HL-60 (cell line): Measurements from ENCODE around the gene PPM1J.

Experiments
- DNase-seq, 2 experiments: peaks; one replicate each; pipeline ENCODE4 v3.0.0-alpha.2; 2010 to 2020; ENCODE audit warnings: low read depth in 1 of 2, low spot score in 1 of 2
- H3K27ac ChIP-seq: fragments of 250-450 bp; sonication (Bioruptor Pico); replicated peaks from 2 replicates; pipeline ENCODE4 v1.5.1; 2020; ENCODE audit warnings: mild to moderate bottlenecking, moderate library complexity
- H3K27me3 ChIP-seq: fragments of 250-450 bp; sonication (Bioruptor Pico); 2 replicates; pipeline ENCODE4 v1.5.1; 2021; ENCODE audit warnings: mild to moderate bottlenecking, moderate library complexity; ENCODE audit not compliant: insufficient read depth, poor library complexity, severe bottlenecking
- H3K4me3 ChIP-seq: replicated peaks from 2 replicates; pipeline ENCODE4 v1.5.1; 2011; ENCODE audit warnings: mild to moderate bottlenecking, control low read depth, low read length; ENCODE audit not compliant: insufficient read depth
- GABPA ChIP-seq: IDR thresholded peaks from 2 replicates; pipeline ENCODE4 v1.6.1; 2012; ENCODE audit warnings: low read depth
- POLR2AphosphoS5 ChIP-seq: IDR thresholded peaks from 2 replicates; pipeline ENCODE4 v1.6.1; 2012; ENCODE audit warnings: low read depth
- SPI1 ChIP-seq: IDR thresholded peaks from 2 replicates; pipeline ENCODE4 v1.6.1; 2012; ENCODE audit warnings: low read depth, mild to moderate bottlenecking, borderline replicate concordance
- TF ChIP-seq, protein P1 (sequence below): IDR thresholded peaks from one replicate; pipeline ENCODE4 v1.5.1; 2011; ENCODE audit warnings: low read length, control low read depth, inconsistent platforms; ENCODE audit not compliant: insufficient read depth
- TF ChIP-seq, protein P2 (sequence below): IDR thresholded peaks from 2 replicates; pipeline ENCODE4 v1.6.1; 2012; ENCODE audit warnings: low read depth; ENCODE audit not compliant: insufficient replicate concordance

The PPM1J gene

DNA sequence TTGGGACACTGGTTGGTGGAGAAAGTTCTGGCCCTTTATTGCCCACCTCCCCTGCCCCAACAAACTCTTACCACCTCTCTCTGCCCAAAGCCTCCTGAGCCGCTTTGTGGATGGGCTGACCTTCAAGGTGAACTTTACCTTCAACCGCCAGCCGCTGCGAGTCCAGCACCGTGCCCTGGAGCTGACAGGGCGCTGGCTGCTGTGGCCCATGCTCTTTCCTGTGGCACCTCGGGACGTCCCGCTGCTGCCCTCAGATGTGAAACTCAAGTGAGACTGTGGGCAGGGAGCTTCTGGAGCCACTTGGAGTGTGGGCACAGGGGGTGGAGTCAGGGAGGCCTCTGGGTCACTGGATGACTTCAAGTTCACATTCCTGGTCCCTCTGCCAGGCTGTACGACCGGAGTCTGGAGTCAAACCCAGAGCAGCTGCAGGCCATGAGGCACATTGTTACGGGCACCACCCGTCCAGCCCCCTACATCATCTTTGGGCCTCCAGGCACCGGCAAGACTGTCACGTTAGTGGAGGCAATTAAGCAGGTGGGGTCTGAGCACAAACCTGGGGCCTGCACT lies 20.7 kb downstream of the PPM1J start:
- no peak for DNase-seq

DNA sequence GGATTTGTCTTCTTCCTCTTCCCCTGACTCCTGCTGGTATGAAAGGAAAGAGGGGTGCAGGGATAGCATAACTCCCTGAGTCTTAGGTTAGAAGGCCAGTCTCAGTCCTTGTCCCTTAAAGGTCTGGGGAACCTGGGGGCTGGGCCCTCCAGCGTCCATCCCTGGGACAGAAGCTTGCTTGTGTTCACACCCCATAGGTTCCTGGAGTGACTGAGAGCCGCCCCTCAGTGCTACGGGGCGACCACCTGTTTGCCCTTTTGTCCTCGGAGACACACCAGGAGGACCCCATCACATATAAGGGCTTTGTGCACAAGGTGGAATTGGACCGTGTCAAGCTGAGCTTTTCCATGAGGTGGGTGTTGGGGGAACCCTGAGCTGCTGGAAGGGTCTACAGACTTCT lies 21.3 kb downstream of the PPM1J start:
- Histone ChIP-seq H3K27ac (no peak overlapping the region), H3K27me3 (no peaks in the 10 kb centered on the region), H3K4me3 (no peak overlapping the region)
- TF ChIP-seq, protein P1, sequence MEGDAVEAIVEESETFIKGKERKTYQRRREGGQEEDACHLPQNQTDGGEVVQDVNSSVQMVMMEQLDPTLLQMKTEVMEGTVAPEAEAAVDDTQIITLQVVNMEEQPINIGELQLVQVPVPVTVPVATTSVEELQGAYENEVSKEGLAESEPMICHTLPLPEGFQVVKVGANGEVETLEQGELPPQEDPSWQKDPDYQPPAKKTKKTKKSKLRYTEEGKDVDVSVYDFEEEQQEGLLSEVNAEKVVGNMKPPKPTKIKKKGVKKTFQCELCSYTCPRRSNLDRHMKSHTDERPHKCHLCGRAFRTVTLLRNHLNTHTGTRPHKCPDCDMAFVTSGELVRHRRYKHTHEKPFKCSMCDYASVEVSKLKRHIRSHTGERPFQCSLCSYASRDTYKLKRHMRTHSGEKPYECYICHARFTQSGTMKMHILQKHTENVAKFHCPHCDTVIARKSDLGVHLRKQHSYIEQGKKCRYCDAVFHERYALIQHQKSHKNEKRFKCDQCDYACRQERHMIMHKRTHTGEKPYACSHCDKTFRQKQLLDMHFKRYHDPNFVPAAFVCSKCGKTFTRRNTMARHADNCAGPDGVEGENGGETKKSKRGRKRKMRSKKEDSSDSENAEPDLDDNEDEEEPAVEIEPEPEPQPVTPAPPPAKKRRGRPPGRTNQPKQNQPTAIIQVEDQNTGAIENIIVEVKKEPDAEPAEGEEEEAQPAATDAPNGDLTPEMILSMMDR: no peak
- TF ChIP-seq GABPA (no peak), POLR2AphosphoS5 (no peak), SPI1 (no peak)
- TF ChIP-seq, protein P2, sequence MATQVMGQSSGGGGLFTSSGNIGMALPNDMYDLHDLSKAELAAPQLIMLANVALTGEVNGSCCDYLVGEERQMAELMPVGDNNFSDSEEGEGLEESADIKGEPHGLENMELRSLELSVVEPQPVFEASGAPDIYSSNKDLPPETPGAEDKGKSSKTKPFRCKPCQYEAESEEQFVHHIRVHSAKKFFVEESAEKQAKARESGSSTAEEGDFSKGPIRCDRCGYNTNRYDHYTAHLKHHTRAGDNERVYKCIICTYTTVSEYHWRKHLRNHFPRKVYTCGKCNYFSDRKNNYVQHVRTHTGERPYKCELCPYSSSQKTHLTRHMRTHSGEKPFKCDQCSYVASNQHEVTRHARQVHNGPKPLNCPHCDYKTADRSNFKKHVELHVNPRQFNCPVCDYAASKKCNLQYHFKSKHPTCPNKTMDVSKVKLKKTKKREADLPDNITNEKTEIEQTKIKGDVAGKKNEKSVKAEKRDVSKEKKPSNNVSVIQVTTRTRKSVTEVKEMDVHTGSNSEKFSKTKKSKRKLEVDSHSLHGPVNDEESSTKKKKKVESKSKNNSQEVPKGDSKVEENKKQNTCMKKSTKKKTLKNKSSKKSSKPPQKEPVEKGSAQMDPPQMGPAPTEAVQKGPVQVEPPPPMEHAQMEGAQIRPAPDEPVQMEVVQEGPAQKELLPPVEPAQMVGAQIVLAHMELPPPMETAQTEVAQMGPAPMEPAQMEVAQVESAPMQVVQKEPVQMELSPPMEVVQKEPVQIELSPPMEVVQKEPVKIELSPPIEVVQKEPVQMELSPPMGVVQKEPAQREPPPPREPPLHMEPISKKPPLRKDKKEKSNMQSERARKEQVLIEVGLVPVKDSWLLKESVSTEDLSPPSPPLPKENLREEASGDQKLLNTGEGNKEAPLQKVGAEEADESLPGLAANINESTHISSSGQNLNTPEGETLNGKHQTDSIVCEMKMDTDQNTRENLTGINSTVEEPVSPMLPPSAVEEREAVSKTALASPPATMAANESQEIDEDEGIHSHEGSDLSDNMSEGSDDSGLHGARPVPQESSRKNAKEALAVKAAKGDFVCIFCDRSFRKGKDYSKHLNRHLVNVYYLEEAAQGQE: no peak
- no peak for DNase-seq

More for the DNA sequence above, 20.7 kb downstream of the PPM1J start:
- H3K4me3 ChIP-seq: no peak overlapping the region
- H3K27me3 ChIP-seq: no peaks in the 10 kb centered on the region
- TF ChIP-seq SPI1: no peak
- TF ChIP-seq POLR2AphosphoS5: no peak
- TF ChIP-seq GABPA: no peak
- TF ChIP-seq, protein P1: no peak
- TF ChIP-seq, protein P2: no peak
- no peak overlapping the region for H3K27ac ChIP-seq

DNA sequence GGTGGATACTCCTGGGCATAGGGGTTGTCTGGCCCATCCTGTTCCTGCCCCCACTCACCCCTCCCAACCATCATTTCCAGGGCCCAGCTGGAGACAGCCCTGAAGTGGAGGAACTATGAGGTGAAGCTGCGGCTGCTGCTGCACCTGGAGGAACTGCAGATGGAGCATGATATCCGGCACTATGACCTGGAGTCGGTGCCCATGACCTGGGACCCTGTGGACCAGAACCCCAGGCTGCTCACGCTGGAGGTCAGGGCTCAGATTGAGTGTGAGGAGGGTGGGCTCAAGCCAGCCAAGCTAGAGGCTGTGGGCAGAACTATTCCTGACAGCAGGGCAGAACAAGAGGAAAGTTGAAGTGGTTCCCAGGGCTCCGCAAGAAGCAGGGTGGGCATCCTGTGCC lies 22.5 kb downstream of the PPM1J start:
- Histone ChIP-seq H3K27me3 (no peaks in the 10 kb centered on the region), H3K27ac (no peak overlapping the region), H3K4me3 (no peak overlapping the region)
- DNase-seq: no peak
- TF ChIP-seq SPI1 (no peak), GABPA (no peak), POLR2AphosphoS5 (no peak)
- TF ChIP-seq, protein P1: no peak
- TF ChIP-seq, protein P2: no peak
